GM20000 (cell line): ENCODE results near the gene TBX1.

Experiments used
- DNase-seq: peaks from one replicate; pipeline ENCODE4 v3.0.0; 2012; ENCODE audit warnings: low spot score
- CTCF ChIP-seq: IDR thresholded peaks from 2 replicates; pipeline ENCODE4 v1.5.1; 2012; ENCODE audit warnings: mild to moderate bottlenecking, control low read depth; ENCODE audit errors: extremely low read depth, missing control alignments

Gene TBX1

DNA sequence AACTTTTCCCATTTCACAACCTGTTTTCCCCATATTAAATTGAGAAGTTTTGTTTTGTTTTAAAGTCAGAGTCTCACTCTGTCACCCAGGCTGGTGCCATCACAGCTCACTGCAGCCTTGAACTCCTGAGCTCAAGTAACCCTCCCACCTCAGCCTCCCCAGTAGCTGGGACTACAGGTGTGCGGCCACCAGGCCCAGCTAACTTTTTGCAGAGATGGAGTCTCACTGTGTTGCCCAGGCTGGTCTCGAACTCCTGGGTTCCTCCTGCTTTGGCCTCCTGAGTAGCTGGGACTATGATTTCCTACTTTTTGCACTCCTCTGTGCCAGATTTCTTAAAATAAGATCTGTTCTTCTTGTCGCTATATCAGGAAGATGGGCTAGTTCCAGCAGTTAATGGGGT lies 49.2 kb downstream of the TBX1 start:
- DNase-seq: no peak
- no peak for TF ChIP-seq CTCF

DNA sequence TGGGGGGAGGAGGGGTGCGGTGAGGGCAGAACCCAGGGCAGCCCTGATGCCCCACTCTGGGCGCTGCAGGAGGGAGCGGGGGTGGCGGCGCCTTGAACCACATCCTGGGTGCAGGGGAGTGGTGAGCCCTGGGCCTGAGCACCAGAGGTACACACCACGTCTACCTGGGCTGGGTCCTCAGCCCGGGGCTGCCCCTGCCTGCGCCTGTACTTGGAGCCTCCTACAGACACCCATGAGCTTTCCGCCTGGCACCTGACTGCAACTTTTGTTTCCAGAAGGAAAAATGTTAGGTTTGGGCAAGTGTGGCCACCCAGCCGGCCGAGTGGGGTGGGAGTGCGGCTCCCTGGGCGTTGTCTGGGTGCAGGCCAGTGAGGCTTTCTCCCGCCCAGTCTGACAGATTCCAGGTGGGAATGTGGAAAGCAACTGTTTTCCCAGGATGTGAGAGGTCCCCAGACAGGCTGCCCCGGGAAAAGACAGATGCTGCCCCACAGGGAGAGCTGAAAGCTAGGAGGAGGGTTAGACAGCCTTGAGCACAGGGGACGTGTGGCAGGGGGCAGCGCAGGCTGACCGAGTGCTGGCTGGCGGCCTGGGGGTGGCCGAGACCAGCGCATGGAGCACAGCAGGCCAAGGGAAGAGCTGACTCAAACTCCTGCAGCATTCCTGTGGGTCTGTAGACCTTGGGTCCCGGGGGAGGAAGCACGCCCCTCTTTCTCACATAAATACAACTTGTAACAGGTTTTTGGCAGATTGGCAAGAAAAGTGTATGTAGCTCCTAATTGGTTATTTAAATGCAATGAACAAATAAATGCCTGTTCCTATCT lies 50.0 kb downstream of the TBX1 start:
- TF ChIP-seq CTCF: no peak

GRCh38 chr22:19811211-19811621 lies 50.6 kb downstream of the TBX1 start:
- no peak for TF ChIP-seq CTCF
- no peak for DNase-seq

More for the DNA sequence above, 50.0 kb downstream of the TBX1 start:
- DNase-seq: no peak

DNA sequence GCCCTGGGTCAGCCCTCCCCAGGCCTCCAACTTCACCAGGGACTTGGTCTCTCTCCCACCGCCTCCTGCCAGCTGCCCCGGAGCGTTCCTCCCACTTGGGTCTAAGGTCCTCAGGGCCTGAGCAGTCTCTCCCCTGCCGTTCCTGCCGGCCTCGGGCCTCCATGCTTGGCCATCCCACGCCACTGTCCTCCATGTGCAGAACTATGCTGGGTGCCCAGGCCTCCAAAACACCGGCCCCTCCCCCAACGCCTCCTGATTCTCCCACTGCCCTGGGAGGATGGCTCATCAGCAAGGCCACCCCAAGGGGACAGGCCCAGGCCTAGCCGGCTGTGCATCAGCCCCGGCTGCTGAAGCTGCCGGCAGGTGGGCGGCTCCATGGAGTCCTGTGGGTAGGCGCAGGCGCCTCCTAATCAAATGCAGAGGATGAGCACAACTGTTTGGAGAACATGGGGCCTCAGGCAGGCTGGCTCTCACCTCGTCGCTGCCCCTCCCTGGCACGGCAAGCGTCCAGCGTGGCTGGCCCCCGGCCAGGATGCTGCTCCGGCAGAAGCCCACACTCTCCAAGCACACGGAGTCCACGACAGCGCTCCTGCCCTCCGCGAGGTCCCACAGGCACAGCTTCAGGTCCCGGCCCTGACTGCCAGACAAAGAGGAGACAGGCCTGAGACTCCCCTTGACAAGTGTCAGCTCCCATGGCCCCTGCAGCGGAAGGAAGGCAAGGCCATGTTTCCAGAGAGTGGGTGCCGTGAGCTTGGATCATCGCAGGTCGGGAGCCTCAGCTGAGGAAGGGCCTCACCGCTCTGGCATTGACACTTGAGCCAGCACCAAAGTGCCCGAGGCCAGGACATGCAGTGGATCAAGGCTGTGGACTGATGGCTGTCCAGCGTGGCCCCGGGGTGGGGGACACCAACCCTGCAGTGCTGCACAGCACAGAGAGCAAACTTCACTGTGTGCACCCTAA lies 51.5 kb downstream of the TBX1 start:
- TF ChIP-seq CTCF: no peak

DNA sequence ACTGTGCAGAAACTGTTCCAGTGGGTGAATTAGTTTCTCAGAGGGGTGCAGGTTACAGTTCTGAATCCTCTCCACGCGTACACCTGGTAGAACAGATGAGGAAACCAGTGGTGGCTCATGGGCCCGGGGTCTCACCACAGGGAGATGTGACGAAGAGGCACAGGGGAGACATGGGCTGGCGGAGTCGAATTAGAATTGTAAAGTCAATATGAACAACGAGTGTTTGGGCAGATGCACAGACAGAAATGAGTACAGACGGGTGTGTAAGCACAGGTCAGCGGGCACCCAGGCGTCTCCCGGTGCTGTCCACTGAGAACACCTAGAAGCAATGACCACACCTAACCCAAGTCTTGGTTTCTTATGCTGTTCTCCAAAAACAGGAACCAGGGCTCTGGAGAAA lies 52.3 kb downstream of the TBX1 start:
- no peak for TF ChIP-seq CTCF
- no peak for DNase-seq

More for the DNA sequence above, 51.5 kb downstream of the TBX1 start:
- DNase-seq: no peak

DNA sequence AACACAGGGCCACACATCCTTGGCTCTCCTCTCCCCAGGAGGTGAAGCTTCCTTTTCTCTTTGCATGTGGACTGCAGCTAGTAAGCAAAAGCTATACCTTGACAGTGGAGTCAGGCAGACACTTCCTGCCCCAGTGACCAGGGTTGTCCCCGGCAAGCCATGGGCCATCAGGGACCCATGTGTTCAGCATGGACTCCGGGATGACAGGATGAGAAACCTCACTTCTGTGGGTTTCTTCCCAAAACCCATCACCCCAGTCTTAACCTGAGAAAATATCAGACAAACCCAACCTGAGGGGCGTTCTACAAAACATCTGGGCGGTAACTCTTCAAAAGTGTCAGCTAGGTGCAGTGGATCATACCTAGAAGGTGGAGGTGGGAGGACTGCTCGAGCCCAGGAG lies 53.9 kb downstream of the TBX1 start:
- no peak for DNase-seq
- no peak for TF ChIP-seq CTCF

DNA sequence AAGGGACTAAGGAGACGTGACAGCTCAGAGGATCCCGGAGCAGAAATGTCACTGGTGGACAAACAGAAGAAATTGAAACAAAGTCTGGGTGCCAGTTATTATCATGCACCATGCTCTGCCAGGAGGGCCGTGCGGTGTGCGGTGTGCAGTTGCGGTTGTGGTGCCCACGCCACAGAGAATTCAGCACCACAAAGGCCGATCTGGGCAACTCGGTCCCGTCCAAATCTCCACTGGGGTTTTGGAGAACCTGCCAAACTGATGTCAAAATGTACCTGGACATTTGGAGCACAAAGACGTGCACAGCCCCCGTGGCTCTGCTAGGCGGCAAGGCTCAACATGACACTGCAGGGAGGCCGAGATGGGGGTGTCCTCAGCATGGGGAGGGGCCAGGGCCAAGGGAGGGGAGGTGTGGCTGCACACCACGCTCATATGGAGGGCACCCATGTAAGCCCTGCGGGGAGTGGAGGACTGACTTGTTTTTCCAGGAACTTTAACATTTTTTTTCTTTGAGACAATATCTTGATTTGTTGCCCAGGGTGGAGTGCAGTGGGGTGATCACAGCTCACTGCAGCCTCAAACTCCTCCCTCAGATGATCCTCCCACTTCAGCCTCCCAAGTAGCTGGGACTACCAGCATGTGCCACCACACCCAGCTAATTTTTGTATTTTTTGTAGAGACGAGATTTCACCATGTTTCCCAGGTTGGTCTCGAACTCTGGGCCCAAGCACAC lies 54.7 kb downstream of the TBX1 start:
- DNase-seq: no peak
- no peak for TF ChIP-seq CTCF
